Measurements from ENCODE around the gene SOCS7. TPM values are rescaled to one million over a fixed set of nuclear protein-coding genes. Genes with fewer than 3 reads are reported as not detected.

SOCS7 gene
- total and polyA plus RNA-seq, 2 donors (not counting 1 experiment from before 2014, with no cell fraction given): 9.4 to 20.8 TPM

DNA sequence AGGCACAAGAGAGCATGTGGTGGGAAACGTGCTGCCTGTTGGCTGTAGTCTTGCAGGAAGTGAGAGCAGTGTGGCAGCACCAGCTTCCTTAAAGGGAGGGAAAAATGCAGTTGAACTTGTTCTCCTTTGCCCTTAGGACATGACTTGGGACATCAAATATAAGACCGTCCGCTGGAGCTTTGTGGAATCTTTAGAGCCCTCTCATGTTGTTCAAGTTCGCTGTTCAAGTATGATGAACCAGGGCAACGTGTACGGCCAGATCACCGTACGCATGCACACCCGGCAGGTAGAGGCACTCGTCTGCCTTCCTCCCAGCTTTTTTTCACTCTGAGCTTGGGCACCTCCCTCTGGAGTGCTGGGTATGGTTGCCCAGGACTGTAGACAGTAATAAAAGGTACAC lies 31.2 kb upstream of the SOCS7 start:
- Histone ChIP-seq H3K79me2 (ENCODE audit: control insufficient read depth, insufficient read depth, low read length) (no peaks in the 10 kb centered on the region), H3K4me1 (ENCODE audit: control insufficient read depth in 2 of 2, insufficient read depth in 2 of 2, low read length in 2 of 2) (peaks cover under 1 to 2% of the 10 kb centered on the region in 2 donors), H3K36me3 (replicated peaks in 1 of 2; ENCODE audit: control extremely low read depth in 1 of 2, control insufficient read depth in 1 of 2, extremely low read depth in 1 of 2, insufficient read depth in 2 of 2, low read length in 1 of 2) (peaks cover 1 to 24% of the 10 kb centered on the region in 2 experiments), H3K4me3 (ENCODE audit: control extremely low read depth in 1 of 5, extremely low read depth in 1 of 5, insufficient read depth in 1 of 5, low read depth in 2 of 5, low read length in 4 of 5) (no peak overlapping the region), H3K9ac (ENCODE audit: low read length) (no peak overlapping the region), H3K4me2 (replicated peaks; ENCODE audit: low read depth, low read length, poor library complexity, severe bottlenecking) (no peak overlapping the region), H2AFZ (ENCODE audit: insufficient read depth, low read depth, low read length, poor library complexity, severe bottlenecking) (no peak overlapping the region), H3K9me3 (ENCODE audit: control extremely low read depth in 1 of 3, control insufficient read depth in 2 of 3, insufficient read depth in 1 of 3, low read length in 2 of 3) (no peaks in the 10 kb centered on the region), H3K27ac (ENCODE audit: low read length in 2 of 2) (no peak overlapping the region), H4K20me1 (ENCODE audit: control insufficient read depth, insufficient read depth, low read length, poor library complexity, severe bottlenecking) (no peaks in the 10 kb centered on the region), H3K27me3 (replicated peaks in 1 of 4; ENCODE audit: control extremely low read depth in 1 of 4, control insufficient read depth in 3 of 4, insufficient read depth in 4 of 4, low read length in 3 of 4) (no peaks in the 10 kb centered on the region)
- ChIA-PET POLR2A (no interaction called here), CTCF (interaction anchor here (7.9 kb wide), 1 partner anchor 28 kb away, joined by 48 read pairs; the partner anchor contains the start of gene SOCS7)
- Mint-ChIP-seq H3K9me3 (ENCODE audit: insufficient read depth) (no peaks in the 10 kb centered on the region), H3K4me1 (peaks cover 4% of the 10 kb centered on the region), H3K4me3 (no peak overlapping the region), H3K27me3 (no peaks in the 10 kb centered on the region), H3K27ac (no peak overlapping the region)
- 96% methylated on average over 10 of the region's 10 CpGs for WGBS (ENCODE audit: insufficient coverage)
- ATAC-seq (ENCODE audit: low read depth) (no peak), DNase-seq (no peak)
- TF ChIP-seq CTCF (IDR thresholded peaks at IDR 0.05) (no peak), EZH2 (IDR thresholded peaks at IDR 0.05; ENCODE audit: borderline replicate concordance, insufficient read depth, low read depth, low read length, poor library complexity, severe bottlenecking) (no peak)
- intact Hi-C loops (cut with micrococcal nuclease): no loop called here

DNA sequence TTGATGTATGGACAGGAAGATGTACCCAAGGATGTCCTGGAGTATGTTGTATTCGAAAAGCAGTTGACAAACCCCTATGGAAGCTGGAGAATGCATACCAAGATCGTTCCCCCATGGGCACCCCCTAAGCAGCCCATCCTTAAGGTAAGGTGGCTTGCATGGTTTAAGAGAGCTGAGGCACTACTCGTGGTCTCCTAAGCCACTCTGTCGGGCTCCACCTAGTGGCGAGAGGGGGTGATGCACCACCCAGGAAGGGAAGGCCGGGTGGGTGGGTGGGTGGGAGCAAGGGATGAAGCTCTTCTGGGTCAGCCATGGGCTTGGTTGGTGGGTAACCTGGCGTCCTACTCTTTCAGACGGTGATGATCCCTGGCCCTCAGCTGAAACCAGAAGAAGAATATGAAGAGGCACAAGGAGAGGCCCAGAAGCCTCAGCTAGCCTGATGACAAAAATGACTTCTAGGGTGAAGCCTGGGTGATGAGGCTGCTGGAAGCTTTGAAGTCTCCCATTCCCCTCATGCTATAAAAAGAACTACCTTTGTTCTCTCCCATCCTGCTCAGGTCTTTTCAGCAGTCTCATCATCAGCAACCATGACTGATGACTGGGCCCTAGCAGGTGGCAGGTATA lies 29.4 kb upstream of the SOCS7 start:
- H4K20me1 ChIP-seq (ENCODE audit: control insufficient read depth, insufficient read depth, low read length, poor library complexity, severe bottlenecking): no peaks in the 10 kb centered on the region
- no peak overlapping the region for H3K9ac ChIP-seq (ENCODE audit: low read length)
- peaks cover 1 to 22% of the 10 kb centered on the region in 2 experiments for H3K36me3 ChIP-seq (replicated peaks in 1 of 2; ENCODE audit: control extremely low read depth in 1 of 2, control insufficient read depth in 1 of 2, extremely low read depth in 1 of 2, insufficient read depth in 2 of 2, low read length in 1 of 2)
- no peak overlapping the region for H3K4me3 ChIP-seq (ENCODE audit: control extremely low read depth in 1 of 5, extremely low read depth in 1 of 5, insufficient read depth in 1 of 5, low read depth in 2 of 5, low read length in 4 of 5)
- peak; percentile 72 for DNase-seq
- H3K27ac ChIP-seq (ENCODE audit: low read length in 2 of 2): no peak overlapping the region
- no peaks in the 10 kb centered on the region for H3K9me3 ChIP-seq (ENCODE audit: control extremely low read depth in 1 of 3, control insufficient read depth in 2 of 3, insufficient read depth in 1 of 3, low read length in 2 of 3)
- H2AFZ ChIP-seq (ENCODE audit: insufficient read depth, low read depth, low read length, poor library complexity, severe bottlenecking): no peak overlapping the region
- peaks cover 5 to 10% of the 10 kb centered on the region in 2 donors for H3K4me1 ChIP-seq (ENCODE audit: control insufficient read depth in 2 of 2, insufficient read depth in 2 of 2, low read length in 2 of 2)
- WGBS (ENCODE audit: insufficient coverage): 40% methylated on average over 2 of the region's 8 CpGs
- CTCF ChIA-PET: interaction anchor here (0.9 to 7.9 kb wide), 3 partner anchors 13 to 92 kb away, joined by 3 to 48 read pairs (median 6); partner anchors contain the start of gene SOCS7
- H3K27me3 ChIP-seq (replicated peaks in 1 of 4; ENCODE audit: control extremely low read depth in 1 of 4, control insufficient read depth in 3 of 4, insufficient read depth in 4 of 4, low read length in 3 of 4): no peaks in the 10 kb centered on the region
- Mint-ChIP-seq H3K4me1 (peaks cover 18% of the 10 kb centered on the region), H3K4me3 (no peak overlapping the region), H3K27ac (no peak overlapping the region), H3K9me3 (ENCODE audit: insufficient read depth) (no peaks in the 10 kb centered on the region), H3K27me3 (no peaks in the 10 kb centered on the region)
- H3K4me2 ChIP-seq (replicated peaks; ENCODE audit: low read depth, low read length, poor library complexity, severe bottlenecking): no peak overlapping the region
- TF ChIP-seq EZH2 (IDR thresholded peaks at IDR 0.05; ENCODE audit: borderline replicate concordance, insufficient read depth, low read depth, low read length, poor library complexity, severe bottlenecking) (no peak), CTCF (IDR thresholded peaks at IDR 0.05) (peak; percentile 87)
- intact Hi-C loops (cut with micrococcal nuclease): no loop called here
- peak; percentile 85 for ATAC-seq (ENCODE audit: low read depth)
- no peaks in the 10 kb centered on the region for H3K79me2 ChIP-seq (ENCODE audit: control insufficient read depth, insufficient read depth, low read length)
- POLR2A ChIA-PET: no interaction called here
